Erythroblast (primary cell): Measurements from ENCODE around the gene TNRC6B.

Experiments
- GATA1 ChIP-seq: IDR thresholded peaks from 2 replicates; pipeline ENCODE4 v1.6.1; 2011; ENCODE audit warnings: low read depth, mild to moderate bottlenecking, control low read depth, low read length, moderate library complexity
- POLR2A ChIP-seq: IDR thresholded peaks from 2 replicates; pipeline ENCODE4 v1.6.1; 2011; ENCODE audit warnings: mild to moderate bottlenecking, low read length

DNA sequence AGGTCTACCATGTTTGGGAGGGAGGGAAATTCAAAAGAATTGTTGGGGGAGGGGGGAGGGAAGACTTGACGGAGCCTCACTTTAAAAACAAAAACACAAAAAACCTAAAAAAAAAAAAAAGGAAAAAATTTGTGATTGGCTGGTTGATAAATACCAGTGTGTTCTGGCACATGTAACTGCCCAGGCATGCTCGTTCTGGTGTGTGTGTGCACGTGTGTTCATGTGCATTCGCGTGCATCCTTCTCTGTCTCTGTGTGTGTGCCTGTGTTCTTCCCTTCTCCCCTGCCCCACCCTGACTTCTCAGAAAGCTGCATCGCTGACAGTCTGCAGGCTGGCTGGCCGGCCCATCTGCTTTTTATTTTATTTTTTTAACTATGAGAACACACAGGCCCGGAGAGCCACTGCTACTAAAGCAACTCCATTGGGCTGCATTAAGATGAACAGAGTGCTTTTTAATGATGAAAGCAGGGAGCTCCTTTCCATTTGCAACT, 146.0 kb downstream of the TNRC6B start:
- TF ChIP-seq POLR2A (no peak), GATA1 (no peak)
